Adipose tissue (tissue), 3 donors: ENCODE measurements around the gene BRSK1. TPM values are rescaled to one million over a fixed set of nuclear protein-coding genes. Genes with fewer than 3 reads are reported as not detected.
"Not testable (repeated sequence)": the region's sequence is repeated elsewhere in the genome, so short reads cannot be mapped to it uniquely, and the experiment has no call there.

Experiments
- H3K27ac ChIP-seq: one replicate; pipeline ENCODE4 v1.5.1; 2013; ENCODE audit warnings: low read depth, low read length
- WGBS, 3 donors: extraction: QIAGEN DNeasy Blood & Tissue Kit; methylation state at CpG; one replicate each; pipeline ENCODE4 v1.1.7; 2013; 5-methylcytosine and 5-hydroxymethylcytosine counted together
- polyA plus RNA-seq, 3 donors: library from polyadenylated mRNA; stranded (reverse); fragments of 200-250 nt; gene quantifications; one replicate each; pipeline ENCODE4 v1.2.3, GENCODE V29; 2013
- donor health status: healthy with polysubstance abuse.
- donor health status: Bipolar disorder and iron deficiency.
- donor health status: healthy.

BRSK1 gene
- polyA plus RNA-seq, 3 donors, result 0.36 to 1.0 (median 0.79) TPM

DNA sequence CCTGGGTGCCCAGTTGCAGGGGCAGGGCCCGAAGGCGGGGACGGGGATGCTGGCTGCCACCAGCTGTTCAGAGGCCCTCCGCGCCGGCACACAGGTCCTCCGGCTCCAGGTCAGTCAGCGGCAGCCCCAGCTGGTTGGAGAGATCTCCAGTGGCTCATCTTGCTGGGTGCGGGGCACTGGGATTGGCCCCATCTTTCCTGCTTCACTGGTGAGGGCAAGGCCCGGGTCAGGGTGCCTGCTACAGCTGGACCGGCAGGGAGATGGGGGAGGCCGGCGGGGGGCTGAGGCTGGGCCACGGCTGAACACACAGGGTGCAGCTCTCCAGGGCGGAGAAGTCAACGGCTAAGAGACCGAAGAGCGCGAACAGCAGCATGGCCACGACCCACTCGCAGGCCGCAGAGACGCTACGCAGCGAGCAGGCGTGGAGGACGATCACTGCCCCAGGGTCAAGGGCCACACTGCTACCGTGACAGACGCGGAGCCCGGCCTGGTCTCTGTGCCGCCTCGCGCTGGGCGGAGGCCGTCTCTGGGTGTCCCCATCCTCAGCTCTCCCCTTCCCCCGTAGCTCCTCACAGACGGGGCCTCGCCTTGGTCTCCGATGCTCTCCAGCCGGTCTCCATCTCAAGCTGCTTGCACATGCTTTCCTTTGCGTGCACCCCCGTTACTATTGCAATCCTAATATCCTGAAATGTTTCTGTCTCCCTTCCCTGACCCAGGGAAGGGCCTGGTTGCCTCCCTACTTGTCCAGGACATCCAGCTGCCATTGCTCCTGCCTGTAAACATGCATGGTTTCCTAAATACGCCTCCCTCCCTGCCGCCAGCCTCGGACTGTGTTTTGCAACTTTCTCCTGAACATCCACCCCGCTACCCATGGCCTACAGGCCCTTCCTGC is 29.1 kb downstream of the BRSK1 start:
- H3K27ac ChIP-seq, result no peak overlapping the region
- WGBS, 3 donors, result 80 to 88% (median 81%) methylated on average over 43 to 47 of the region's 47 CpGs

DNA sequence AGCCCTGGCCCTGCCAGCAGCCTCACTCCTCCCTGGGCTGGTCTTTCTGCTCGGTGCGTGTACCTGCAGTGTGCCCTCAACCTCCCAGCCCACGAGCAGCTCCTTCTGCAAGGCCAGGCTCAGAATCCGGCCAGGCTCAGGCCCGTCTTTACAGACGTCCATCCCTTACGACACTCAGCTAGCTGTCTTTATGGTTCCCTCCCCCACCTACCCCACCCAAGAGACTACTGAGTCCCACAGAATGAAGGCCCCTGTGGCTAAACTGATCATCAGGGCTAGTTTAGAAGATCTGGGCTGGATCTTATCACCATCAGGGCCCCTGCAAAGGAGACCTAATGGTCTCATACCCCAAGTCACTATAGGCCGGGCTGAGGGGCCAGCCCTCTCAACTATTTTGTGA is 30.6 kb downstream of the BRSK1 start:
- no peak overlapping the region for H3K27ac ChIP-seq
- 86 to 90% (median 88%) methylated on average over 8 of the region's 8 CpGs for WGBS, 3 donors

DNA sequence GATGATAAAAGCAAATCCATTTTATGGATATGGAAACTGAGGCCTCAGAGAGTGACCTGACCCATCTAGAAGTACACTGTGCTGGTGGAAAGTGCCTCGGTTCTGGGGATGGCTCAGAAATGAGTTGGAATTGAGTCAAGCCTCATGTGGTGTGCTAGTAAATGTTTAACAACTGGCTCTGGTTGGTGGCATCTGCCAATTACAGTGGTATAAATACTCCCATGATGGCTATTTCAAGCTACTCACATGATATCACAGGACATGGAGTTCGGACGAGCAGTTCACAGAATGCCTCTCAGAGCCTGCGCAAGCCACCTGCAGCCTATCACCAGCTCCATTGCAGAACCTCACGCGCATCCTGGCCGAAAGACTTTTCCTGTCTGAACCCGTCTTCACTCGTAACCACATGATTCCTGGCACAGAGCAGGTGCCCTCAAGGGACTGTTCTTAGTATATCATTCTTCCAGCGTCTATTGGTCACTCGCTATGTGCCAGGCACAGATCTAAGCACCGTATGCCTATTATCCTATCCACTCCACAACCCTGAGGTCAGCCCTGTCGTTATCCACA is 32.2 kb downstream of the BRSK1 start:
- WGBS, 3 donors, result 81 to 82% (median 82%) methylated on average over 13 of the region's 13 CpGs
- no peak overlapping the region for H3K27ac ChIP-seq

DNA sequence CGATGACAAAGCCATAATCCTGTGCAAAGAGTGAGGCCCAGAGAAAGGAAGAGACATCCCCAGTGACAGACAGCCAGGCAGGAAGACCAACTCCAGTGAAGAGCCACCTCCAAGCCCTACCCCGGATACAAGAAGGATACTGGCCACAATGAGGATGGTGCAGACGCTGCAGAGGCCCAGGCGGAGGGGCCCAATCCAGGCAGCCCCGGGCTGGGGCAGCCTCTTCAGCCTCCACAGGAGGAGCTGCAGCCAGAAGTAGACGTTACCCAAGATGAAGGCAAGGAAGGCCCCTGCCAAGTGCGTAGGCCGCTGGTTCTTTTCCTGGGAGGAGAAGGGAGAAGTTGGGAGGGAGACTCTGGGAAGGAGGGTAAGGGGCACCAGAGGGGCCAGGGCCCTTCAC is 32.8 kb downstream of the BRSK1 start:
- 80 to 83% (median 81%) methylated on average over 6 to 8 of the region's 8 CpGs for WGBS, 3 donors
- no peak overlapping the region for H3K27ac ChIP-seq

DNA sequence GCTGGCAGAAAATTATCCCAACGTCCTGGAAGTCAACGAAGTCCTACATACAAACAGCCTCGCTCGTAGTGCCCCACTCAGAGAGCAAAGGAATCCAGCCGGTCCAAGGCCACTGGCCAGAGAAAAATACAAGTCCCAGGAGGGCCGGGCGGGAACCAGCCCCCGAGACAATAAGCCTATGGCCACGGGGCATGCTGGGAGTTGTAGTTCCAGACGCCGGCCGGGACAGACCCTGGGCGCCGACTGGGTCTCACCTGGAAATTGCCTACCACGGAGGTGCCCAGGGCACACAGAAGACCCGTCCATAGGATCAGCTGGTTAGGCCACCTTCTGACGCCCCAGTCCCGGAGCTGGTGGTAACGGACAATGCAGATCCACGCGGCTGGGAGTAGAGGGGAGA is 36.0 kb downstream of the BRSK1 start:
- H3K27ac ChIP-seq, result no peak overlapping the region
- 16 to 32% (median 23%) methylated on average over 21 of the region's 21 CpGs for WGBS, 3 donors

DNA sequence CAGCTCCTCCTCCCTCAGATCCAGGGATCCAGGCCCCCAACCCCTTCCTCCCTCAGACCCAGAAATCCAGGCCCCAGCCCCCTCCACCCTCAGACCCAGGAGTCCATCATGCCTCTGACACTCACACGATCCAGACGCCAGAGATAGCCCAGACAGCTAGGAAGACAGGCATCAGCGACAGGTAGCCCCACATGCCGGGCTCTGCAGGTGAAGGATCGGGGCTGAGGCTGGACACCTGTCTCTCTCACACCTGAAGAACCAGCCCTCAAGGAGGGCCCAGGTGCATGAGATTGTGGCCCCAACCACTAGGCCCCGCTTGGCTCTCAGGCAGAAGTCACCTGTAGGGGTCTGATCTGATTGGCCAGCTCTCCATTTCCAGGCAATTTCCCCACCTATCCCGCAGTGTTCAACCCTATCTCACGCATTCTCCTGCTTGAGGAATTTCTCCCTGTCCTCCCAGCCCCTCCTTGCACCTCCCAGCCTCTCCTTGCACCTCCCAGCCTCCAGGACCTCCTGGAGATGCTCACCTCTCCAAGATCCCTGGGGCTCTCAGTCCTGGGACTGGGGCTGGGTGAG is 37.1 kb downstream of the BRSK1 start:
- WGBS, 3 donors, result 82 to 94% (median 86%) methylated on average over 8 of the region's 8 CpGs
- no peak overlapping the region for H3K27ac ChIP-seq

DNA sequence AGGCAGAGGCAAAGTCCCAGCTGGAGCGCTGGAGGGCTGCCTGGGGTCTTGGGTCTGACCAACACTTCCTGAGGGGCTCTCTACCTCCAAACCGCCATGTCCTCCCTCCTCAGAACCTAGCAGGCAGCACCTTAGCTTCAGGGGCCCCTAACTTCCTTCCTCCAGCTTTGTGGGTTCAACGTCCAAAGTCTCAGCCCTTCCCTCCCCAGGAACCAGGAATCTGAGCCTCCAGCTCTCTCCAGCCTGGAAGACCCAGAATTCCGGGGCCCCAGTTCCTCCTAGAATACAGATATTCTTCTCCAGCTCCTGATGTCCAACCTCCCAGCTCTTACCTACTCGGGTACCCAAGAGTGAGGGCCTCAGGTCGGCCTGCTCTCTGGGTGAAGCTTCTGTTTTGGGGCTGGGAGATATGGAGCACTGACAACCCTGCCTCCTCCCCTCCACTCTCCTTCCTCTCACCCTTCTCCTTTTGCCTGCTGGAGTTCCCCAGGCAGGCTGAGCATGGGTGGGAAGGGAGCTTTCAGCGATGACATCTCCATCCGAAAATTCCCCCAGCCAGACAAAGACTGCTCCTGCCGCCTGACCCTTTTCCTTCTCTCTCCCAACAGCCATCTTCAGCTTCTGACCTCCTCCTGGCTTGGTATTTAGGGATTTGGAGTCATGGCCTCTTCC is 37.8 kb downstream of the BRSK1 start:
- WGBS, 3 donors, result 53 to 72% (median 62%) methylated on average over 9 of the region's 9 CpGs

DNA sequence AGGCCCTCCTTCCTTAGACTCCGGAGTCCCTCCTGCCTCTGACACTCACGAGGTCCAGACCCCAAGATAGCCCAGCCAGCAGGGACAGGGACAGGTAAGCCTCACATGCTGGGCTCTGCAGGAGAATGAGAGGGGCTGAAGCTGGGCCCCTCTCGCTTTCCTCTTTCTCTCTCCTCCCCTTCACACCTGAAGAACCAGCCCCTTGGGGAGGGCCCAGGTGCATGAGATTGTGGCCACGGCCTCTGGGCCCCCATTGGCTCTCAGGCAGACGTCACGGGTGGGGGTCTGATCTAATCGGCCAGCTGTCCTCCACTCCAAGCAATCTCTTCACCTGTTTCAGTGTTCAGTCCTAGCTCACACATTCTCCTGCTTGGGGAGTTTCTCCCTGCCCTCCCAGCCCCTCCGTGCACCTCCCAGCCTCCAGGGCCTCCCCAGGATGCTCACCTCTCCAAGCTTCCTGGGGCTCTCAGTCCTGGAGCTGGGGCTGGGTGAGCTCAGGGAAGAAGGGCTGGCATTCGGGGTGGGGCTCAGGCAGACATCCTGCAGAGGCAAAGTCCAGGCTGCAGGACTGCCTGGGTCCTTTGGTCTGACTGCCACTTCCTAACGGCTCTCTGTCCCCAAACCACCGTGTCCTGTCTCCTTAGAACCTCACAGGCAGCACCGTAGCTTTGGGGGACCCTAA is 38.5 kb downstream of the BRSK1 start:
- no peak overlapping the region for H3K27ac ChIP-seq
- 54 to 56% (median 55%) methylated on average over 12 of the region's 12 CpGs for WGBS, 3 donors

More for the DNA sequence above, 37.8 kb downstream of the BRSK1 start:
- no peak overlapping the region for H3K27ac ChIP-seq

DNA sequence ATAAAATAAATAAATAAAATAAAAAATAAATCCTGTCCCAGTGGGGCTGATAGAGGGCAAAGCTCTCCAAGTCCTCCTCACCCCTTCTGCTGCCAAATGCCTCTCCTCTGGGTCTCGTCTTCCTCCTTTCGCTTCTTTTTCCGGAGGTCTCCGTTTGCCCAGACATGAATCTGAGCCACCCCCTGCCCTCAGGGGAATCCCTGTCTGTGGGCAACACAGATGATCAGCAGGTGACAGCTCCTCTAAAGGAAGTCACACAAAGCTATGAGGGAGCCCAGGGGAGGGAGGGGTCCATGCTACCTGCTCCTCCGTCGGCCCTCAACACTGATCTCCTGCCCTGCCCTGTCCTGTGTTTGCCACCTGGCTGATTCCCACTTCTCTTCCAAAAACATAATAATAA is 40.9 kb downstream of the BRSK1 start:
- WGBS, 3 donors, result 74 to 84% (median 81%) methylated on average over 6 of the region's 6 CpGs
- no peak overlapping the region for H3K27ac ChIP-seq

DNA sequence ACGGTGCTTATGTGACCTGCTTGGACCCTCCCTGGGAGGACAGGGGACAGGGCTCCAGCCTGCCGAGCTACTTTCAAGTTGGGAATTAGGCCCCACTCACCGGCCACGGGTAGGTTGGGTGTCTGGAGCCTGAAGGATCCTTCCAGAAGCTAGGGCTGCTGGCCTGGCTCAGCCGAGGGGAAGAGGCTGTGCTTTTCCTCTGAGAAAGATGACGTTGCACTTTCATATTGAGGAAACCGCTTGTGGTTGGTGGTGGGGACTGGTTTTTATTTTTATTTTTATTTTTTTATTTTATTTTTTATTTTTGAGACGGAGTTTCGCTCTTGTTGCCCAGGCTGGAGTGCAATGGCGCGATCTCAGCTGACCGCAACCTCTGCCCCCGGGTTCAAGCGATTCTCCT is 41.4 kb downstream of the BRSK1 start, which contains the start of gene TMEM150B:
TSS of gene TMEM150B (minus strand) at position 170 of the 400 bp plus-strand sequence. CDS start 4,305 bp downstream, outside the sequence.
- no peak within 1 kb of the TSS for H3K27ac ChIP-seq
- WGBS, 3 donors, result 56 to 75% (median 58%) methylated on average over 14 of the region's 14 CpGs

DNA sequence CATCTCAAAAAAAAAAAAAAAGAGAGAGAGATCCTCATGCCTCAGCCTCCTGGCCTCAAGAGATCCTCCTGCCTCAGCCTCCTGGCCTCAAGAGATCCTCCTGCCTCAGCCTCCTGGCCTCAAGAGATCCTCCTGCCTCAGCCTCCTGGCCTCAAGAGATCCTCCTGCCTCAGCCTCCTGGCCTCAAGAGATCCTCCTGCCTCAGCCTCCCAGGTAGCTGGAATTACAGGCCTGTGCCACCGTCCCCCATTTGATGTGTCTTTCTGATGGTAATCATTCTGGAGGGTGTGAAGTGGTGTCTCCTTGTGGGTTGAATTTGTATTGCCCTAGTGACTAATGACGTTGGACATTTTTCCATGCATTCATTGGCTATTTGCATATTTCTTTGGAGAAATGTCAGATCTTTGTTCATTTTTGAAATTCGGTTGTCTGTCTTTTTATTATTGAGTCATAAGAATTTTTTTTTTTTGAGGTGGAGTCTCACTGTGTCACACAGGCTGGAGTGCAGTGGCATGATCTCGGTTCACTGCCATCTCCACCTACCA is 45.0 kb downstream of the BRSK1 start:
- H3K27ac ChIP-seq, result not testable (repeated sequence)
- 65 to 77% (median 77%) methylated on average over 4 of the region's 4 CpGs for WGBS, 3 donors

DNA sequence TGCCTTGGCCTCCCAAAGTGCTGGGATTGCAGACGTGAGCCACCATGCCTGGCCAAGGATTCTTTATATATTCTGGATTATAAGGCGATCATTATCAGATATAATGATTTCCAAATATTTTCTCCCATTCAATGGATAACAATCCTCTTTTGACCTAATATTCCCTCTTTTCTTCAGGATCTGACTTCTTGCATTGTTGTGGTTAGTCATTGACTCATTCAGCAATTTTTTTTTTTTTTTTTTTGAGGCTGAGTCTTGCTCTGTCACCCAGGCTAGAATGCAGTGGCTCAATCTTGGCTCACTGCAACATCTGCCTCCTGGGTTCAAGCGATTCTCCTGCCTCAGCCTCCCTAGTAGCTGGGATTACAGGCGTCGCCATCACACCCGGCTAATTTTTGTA is 46.0 kb downstream of the BRSK1 start:
- not testable (repeated sequence) for H3K27ac ChIP-seq
- 85 to 89% (median 86%) methylated on average over 6 of the region's 6 CpGs for WGBS, 3 donors

DNA sequence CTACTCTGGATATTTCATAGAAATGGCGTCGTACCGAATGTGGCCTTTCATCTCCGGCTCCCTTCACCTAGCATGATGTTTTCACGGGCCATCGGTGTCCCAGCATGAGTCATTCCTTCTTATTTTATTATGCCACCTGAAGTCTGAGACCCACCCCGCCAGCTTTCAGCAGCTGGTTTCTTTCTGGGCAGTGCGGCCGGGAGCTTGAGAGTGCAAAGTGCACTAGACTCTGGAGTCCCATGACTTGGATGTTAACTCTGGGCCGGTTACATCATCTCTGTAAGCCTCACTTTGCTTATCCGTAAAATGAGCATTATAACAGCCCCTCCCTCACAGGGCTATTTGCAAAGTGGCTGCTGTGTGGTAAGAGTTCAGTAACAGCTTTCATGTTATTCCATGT is 50.1 kb downstream of the BRSK1 start:
- no peak overlapping the region for H3K27ac ChIP-seq
- WGBS, 3 donors, result 74 to 85% (median 78%) methylated on average over 11 of the region's 11 CpGs

DNA sequence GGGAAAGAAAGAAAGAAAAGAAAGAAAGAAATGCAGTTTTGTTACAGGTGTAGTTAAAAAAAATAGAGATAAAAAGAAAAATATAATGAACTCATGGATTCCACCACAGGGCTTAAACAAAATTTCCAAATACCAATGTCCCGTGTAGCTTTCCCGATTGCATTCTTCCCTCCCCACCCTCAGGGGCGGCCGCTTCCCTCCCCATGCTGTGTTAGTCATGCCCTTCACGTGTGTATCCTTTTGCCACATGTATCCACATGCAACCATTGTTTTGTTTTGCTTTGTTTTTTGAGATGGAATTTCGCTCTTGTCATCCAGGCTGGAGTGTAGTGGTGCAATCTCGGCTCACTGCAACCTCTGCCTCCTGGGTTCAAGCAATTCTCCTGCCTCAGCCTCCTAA is 52.3 kb downstream of the BRSK1 start:
- H3K27ac ChIP-seq, result no peak overlapping the region
- WGBS, 3 donors, result 69 to 82% (median 80%) methylated on average over 7 of the region's 7 CpGs

DNA sequence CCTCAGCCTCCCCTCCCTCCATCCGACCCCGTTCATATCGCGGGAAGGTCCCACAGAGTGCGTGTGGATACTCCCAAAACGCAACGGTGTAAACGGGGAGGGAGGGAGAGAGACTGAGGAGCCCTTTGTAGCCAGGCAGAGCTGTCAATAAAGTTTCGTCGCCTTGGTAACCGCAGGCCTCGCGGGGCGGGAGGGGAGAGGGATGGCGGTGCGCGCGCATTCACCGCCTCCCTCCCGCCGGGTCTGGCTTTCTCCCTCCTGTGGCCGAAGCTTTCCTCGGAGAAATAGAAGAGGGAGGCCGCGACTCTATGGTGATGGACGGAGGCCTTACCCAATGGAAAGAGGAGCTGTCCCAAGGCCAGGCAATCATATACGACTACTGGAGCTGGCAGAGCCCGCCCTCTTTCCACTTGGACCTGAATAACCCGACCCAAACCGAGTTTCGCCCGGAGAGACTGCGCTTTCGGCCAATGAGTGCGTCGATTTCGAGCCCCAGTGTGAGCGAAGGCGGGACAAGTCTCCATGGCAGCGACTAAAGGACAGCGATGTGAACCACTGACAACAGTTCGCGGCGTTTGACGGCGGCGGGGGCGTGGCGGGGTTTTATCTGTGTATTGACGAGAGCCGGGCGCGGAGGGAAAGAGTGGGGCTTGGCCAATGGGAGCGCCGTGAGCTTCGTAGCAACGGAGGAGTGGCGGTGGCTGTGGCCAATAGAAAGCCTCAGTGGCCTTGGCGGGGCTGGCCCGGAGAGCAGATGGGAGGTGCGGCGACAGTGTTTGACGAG is 55.5 kb downstream of the BRSK1 start, which contains the start of gene KMT5C:
TSS of gene KMT5C (plus strand) at position 772 of the 784 bp plus-strand sequence. CDS start 2,061 bp downstream, outside the sequence.
- 0 to 1% (median 0%) methylated on average over 54 to 63 of the region's 63 CpGs for WGBS, 3 donors
- H3K27ac ChIP-seq, result peak within 1 kb of the TSS; percentile 56

DNA sequence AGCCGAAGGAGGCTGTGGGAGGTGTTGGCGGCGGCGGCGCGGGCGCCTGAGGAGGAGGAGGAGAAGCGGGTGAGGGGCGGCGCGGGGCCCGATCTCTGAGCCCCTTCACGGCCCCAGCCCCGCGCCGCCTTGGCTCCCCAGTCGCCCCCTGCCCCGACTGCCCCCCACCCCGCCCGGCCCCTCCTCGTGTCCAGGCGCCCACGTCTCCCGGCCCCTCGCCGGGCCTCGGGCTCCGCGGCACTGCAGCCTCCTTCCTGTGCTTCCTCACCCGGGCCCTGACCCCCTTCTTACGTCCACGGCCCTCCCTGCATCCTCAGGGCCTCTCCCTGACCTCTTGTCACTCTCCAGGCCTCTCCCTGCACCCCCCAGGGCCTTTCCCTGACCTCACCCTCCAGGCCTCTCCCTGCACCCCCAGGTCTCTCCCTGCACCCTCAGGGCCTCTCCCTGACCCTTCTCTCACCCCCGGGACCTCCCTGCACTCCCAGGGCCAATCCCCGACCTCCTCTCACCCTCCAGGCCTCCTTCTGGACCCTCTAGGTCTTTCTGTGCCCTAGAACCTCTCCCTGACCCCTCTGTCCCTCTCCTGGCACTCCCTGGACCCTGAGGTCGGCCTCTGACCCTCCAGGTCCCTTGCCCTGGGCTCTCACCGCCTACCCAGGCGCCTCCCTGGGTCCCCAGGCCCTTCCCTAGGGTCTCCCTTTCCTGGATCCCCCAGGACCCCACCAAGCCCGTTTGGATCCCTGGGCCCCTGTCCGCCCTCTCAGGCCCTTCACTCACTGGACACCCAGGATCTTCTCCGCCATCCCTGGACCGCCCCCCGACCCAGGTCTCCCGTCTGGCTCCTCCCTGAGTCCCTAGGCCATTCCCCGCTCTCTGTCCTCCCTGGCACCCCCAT is 56.3 kb downstream of the BRSK1 start:
- 4 to 6% (median 4%) methylated on average over 16 to 44 of the region's 44 CpGs for WGBS, 3 donors

More for the DNA sequence above, 56.3 kb downstream of the BRSK1 start:
- peak overlapping the region; percentile 6 for H3K27ac ChIP-seq
